ENCODE results near the gene ESRRA. TPM values are rescaled to one million over a fixed set of nuclear protein-coding genes. Genes with fewer than 3 reads are reported as not detected.
A peak's percentile ranks its signal among the peaks of the same experiment; 100 is the strongest.

ESRRA gene
- total and polyA plus RNA-seq, 12 donors: 115 to 225 (median 135) TPM

DNA sequence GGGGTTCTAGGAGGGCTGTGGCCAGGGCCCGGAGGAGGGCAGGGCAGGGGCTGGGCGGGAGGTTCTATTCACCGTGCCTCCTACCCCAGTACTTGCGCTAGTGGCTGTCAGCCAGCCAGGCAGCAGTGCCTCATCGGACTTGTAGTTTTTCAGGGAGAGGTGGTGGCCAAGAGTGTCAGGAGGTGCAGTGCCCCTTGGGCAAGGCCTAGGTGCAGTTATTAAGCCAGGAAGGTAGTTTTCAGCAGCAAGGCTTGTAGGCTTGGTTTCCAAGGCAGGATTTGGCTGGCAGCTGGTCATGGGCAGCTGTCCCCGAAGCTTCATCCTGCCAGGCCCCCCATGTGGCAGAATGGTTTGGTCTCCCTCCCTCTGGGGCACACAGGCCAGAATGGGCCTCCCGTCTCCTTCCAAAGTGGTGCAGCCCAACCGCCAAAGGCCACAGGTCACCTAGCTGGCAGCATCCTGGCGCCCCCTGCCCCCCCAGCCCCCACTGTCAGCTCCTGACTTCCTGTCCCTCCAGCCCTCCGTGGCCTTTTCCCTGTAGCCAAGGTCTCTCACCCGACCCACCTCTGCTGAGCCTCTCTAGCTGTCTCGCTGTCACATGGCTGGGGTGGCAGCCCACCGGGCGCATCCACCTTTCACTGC is 43.2 kb downstream of the ESRRA start:
- Histone ChIP-seq H3K27ac (no peak overlapping the region), H3K4me3 (no peak overlapping the region), H3K27me3 (no peaks in the 10 kb centered on the region), H3K9me3 (no peaks in the 10 kb centered on the region), H3K36me3 (peaks cover 0 to 37% (median 0%) of the 10 kb centered on the region in 9 donors), H3K4me1 (peaks cover 0 to 8% (median 0%) of the 10 kb centered on the region in 9 donors)
- intact Hi-C loops (cut with DNase I): no loop called here
- WGBS, 2 donors: 69% methylated on average over 14 of the region's 14 CpGs
- peak in 1 of 8 donors; percentile 71 for ATAC-seq
- TF ChIP-seq CTCF (IDR thresholded peaks at IDR 0.05): no peak
- no peak for DNase-seq

- Histone ChIP-seq H3K9me3 (no peaks in the 10 kb centered on the region), H3K27ac (no peak overlapping the region), H3K27me3 (no peaks in the 10 kb centered on the region), H3K4me3 (no peak overlapping the region), H3K4me1 (peaks cover 0 to 7% (median 0%) of the 10 kb centered on the region in 9 donors), H3K36me3 (peaks cover 0 to 37% (median 0%) of the 10 kb centered on the region in 9 donors)
- DNase-seq (no peak), ATAC-seq (no peak)
- 91 to 93% methylated on average over 7 of the region's 7 CpGs for WGBS, 2 donors
- intact Hi-C loops (cut with DNase I): no loop called here
- no peak for TF ChIP-seq CTCF (IDR thresholded peaks at IDR 0.05)
Measured at GRCh38 chr11:64349025-64349387, 43.7 kb downstream of the ESRRA start.

GRCh38 chr11:64349404-64349803 is 44.1 kb downstream of the ESRRA start:
- intact Hi-C loops (cut with DNase I): no loop called here
- H3K4me1 ChIP-seq: peaks cover 0 to 7% (median 0%) of the 10 kb centered on the region in 9 donors
- DNase-seq: no peak
- no peak overlapping the region for H3K4me3 ChIP-seq
- H3K27me3 ChIP-seq: no peaks in the 10 kb centered on the region
- ATAC-seq: no peak
- H3K9me3 ChIP-seq: no peaks in the 10 kb centered on the region
- H3K36me3 ChIP-seq: peaks cover 0 to 34% (median 0%) of the 10 kb centered on the region in 9 donors
- WGBS, 2 donors: 88 to 91% methylated on average over 11 of the region's 11 CpGs
- no peak for TF ChIP-seq CTCF (IDR thresholded peaks at IDR 0.05)
- H3K27ac ChIP-seq: no peak overlapping the region

DNA sequence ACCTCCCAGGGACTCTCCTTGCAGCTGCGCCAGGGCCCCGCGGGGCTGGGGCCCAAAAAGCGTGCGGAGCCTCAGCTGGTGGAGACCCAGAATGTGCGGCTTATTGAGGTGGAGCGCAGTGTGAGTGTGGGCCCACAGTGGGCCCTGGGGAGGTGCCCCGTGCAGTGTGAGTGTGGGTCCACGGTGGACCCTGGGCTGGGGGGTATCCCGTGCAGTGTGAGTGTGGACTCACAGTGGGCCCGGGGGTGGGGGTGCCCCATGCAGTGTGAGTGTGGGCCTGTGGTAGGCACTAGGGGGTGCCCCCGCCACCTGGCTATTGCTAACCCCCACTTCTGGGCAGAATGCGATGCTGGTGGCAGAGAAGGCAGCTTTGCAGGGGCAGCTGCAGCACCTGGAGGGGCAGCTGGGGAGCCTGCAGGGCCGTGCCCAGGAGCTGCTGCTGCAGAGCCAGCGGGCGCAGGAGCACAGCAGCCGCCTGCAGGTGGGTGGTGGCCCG is 45.9 kb downstream of the ESRRA start:
- no peak for TF ChIP-seq CTCF (IDR thresholded peaks at IDR 0.05)
- intact Hi-C loops (cut with DNase I): loop anchor here in 2 of 10 donors (5.0 to 10.0 kb wide), 2 partner anchors 34 to 304 kb away; partner anchors contain the start of genes PRDX5 (in 1 of the 2) and TRMT112 (in 1 of the 2)
- peaks cover 0 to 26% (median 0%) of the 10 kb centered on the region in 9 donors for H3K36me3 ChIP-seq
- no peak overlapping the region for H3K4me3 ChIP-seq
- WGBS, 2 donors: 88 to 89% methylated on average over 15 to 18 of the region's 18 CpGs
- H3K9me3 ChIP-seq: no peaks in the 10 kb centered on the region
- H3K27ac ChIP-seq: no peak overlapping the region
- ATAC-seq (no peak), DNase-seq (no peak)
- peaks cover 0 to 23% (median 10%) of the 10 kb centered on the region in 9 donors for H3K4me1 ChIP-seq
- no peaks in the 10 kb centered on the region for H3K27me3 ChIP-seq

All from heart right ventricle (tissue), 16 donors.